ENCODE data around the gene LDB2.

The LDB2 gene

GRCh38 chr4:16758816-16759215 is 139.6 kb downstream of the LDB2 start:
- Histone ChIP-seq H3K9ac (ENCODE audit: low read depth, low read length, poor library complexity, severe bottlenecking) (no peak overlapping the region), H4K20me1 (ENCODE audit: insufficient read depth, low read length, poor library complexity, severe bottlenecking) (no peaks in the 10 kb centered on the region), H3K79me2 (ENCODE audit: insufficient read depth, low read length) (no peaks in the 10 kb centered on the region), H3K27me3 (ENCODE audit: insufficient read depth, low read length, poor library complexity, severe bottlenecking) (no peaks in the 10 kb centered on the region), H3K36me3 (ENCODE audit: insufficient read depth, low read length) (no peaks in the 10 kb centered on the region), H3K4me1 (ENCODE audit: insufficient read depth, low read length, poor library complexity, severe bottlenecking) (no peaks in the 10 kb centered on the region), H3F3A (ENCODE audit: low read depth) (no peaks in the 10 kb centered on the region), H2AFZ (ENCODE audit: low read length) (no peak overlapping the region), H3K9me3 (ENCODE audit: insufficient read depth, low read depth, low read length) (no peaks in the 10 kb centered on the region), H3K4me3 (ENCODE audit: low read length, poor library complexity, severe bottlenecking) (no peak overlapping the region), H3K4me2 (ENCODE audit: low read depth, low read length, poor library complexity, severe bottlenecking) (no peak overlapping the region), H3K9me2 (replicated peaks; ENCODE audit: low read depth, low read length) (no peaks in the 10 kb centered on the region)
- no peak for TF ChIP-seq EZH2phosphoT487 (IDR thresholded peaks at IDR 0.05; ENCODE audit: borderline replicate concordance)
- TF ChIP-seq, protein P1, sequence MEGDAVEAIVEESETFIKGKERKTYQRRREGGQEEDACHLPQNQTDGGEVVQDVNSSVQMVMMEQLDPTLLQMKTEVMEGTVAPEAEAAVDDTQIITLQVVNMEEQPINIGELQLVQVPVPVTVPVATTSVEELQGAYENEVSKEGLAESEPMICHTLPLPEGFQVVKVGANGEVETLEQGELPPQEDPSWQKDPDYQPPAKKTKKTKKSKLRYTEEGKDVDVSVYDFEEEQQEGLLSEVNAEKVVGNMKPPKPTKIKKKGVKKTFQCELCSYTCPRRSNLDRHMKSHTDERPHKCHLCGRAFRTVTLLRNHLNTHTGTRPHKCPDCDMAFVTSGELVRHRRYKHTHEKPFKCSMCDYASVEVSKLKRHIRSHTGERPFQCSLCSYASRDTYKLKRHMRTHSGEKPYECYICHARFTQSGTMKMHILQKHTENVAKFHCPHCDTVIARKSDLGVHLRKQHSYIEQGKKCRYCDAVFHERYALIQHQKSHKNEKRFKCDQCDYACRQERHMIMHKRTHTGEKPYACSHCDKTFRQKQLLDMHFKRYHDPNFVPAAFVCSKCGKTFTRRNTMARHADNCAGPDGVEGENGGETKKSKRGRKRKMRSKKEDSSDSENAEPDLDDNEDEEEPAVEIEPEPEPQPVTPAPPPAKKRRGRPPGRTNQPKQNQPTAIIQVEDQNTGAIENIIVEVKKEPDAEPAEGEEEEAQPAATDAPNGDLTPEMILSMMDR (conservative IDR thresholded peaks at IDR 0.05; ENCODE audit: low read length) = no peak

- Histone ChIP-seq H3K4me3 (ENCODE audit: low read length, poor library complexity, severe bottlenecking) (no peak overlapping the region), H3K79me2 (ENCODE audit: insufficient read depth, low read length) (no peaks in the 10 kb centered on the region), H3F3A (ENCODE audit: low read depth) (no peaks in the 10 kb centered on the region), H3K9ac (ENCODE audit: low read depth, low read length, poor library complexity, severe bottlenecking) (no peak overlapping the region), H3K9me3 (ENCODE audit: insufficient read depth, low read depth, low read length) (no peaks in the 10 kb centered on the region), H3K4me2 (ENCODE audit: low read depth, low read length, poor library complexity, severe bottlenecking) (no peak overlapping the region), H3K27me3 (ENCODE audit: insufficient read depth, low read length, poor library complexity, severe bottlenecking) (no peaks in the 10 kb centered on the region), H3K4me1 (ENCODE audit: insufficient read depth, low read length, poor library complexity, severe bottlenecking) (no peaks in the 10 kb centered on the region), H4K20me1 (ENCODE audit: insufficient read depth, low read length, poor library complexity, severe bottlenecking) (no peaks in the 10 kb centered on the region), H3K9me2 (replicated peaks; ENCODE audit: low read depth, low read length) (no peaks in the 10 kb centered on the region), H3K36me3 (ENCODE audit: insufficient read depth, low read length) (no peaks in the 10 kb centered on the region), H2AFZ (ENCODE audit: low read length) (no peak overlapping the region)
- TF ChIP-seq, protein P1 (conservative IDR thresholded peaks at IDR 0.05; ENCODE audit: low read length) = no peak
- no peak for TF ChIP-seq EZH2phosphoT487 (IDR thresholded peaks at IDR 0.05; ENCODE audit: borderline replicate concordance)
Observed at GRCh38 chr4:16758255-16758654, 140.2 kb downstream of the LDB2 start.

GRCh38 chr4:16757080-16757521 is 141.3 kb downstream of the LDB2 start:
- Histone ChIP-seq H3F3A (ENCODE audit: low read depth) (no peaks in the 10 kb centered on the region), H4K20me1 (ENCODE audit: insufficient read depth, low read length, poor library complexity, severe bottlenecking) (no peaks in the 10 kb centered on the region), H3K27me3 (ENCODE audit: insufficient read depth, low read length, poor library complexity, severe bottlenecking) (no peaks in the 10 kb centered on the region), H3K9me2 (replicated peaks; ENCODE audit: low read depth, low read length) (no peaks in the 10 kb centered on the region), H3K4me3 (ENCODE audit: low read length, poor library complexity, severe bottlenecking) (no peak overlapping the region), H2AFZ (ENCODE audit: low read length) (no peak overlapping the region), H3K9me3 (ENCODE audit: insufficient read depth, low read depth, low read length) (no peaks in the 10 kb centered on the region), H3K9ac (ENCODE audit: low read depth, low read length, poor library complexity, severe bottlenecking) (no peak overlapping the region), H3K4me2 (ENCODE audit: low read depth, low read length, poor library complexity, severe bottlenecking) (no peak overlapping the region), H3K36me3 (ENCODE audit: insufficient read depth, low read length) (no peaks in the 10 kb centered on the region), H3K79me2 (ENCODE audit: insufficient read depth, low read length) (no peaks in the 10 kb centered on the region), H3K4me1 (ENCODE audit: insufficient read depth, low read length, poor library complexity, severe bottlenecking) (no peaks in the 10 kb centered on the region)
- TF ChIP-seq, protein P1 (conservative IDR thresholded peaks at IDR 0.05; ENCODE audit: low read length) = no peak
- TF ChIP-seq EZH2phosphoT487 (IDR thresholded peaks at IDR 0.05; ENCODE audit: borderline replicate concordance) = no peak

Data from Loucy (cell line).